Measurements from ENCODE around the gene ACY1. TPM values are rescaled to one million over a fixed set of nuclear protein-coding genes. Genes with fewer than 3 reads are reported as not detected.
"Not testable (repeated sequence)": the region's sequence is repeated elsewhere in the genome, so short reads cannot be mapped to it uniquely, and the experiment has no call there.

The ACY1 gene
- total RNA-seq, 1 donor from 2014 or later, result 20.3 TPM

GRCh38 chr3:51975852-51976549 lies 7.3 kb upstream of the ACY1 start:
- no peak for DNase-seq (ENCODE audit: low spot score)
- intact Hi-C loops (cut with DNase I), result no loop called here

- no peak for DNase-seq (ENCODE audit: low spot score)
- intact Hi-C loops (cut with DNase I), result no loop called here
Measured at GRCh38 chr3:51977446-51978142, 5.7 kb upstream of the ACY1 start.

GRCh38 chr3:51978143-51978502 lies 5.2 kb upstream of the ACY1 start:
- intact Hi-C loops (cut with DNase I), result no loop called here
- DNase-seq (ENCODE audit: low spot score), result no peak

- no peak for DNase-seq (ENCODE audit: low spot score)
- intact Hi-C loops (cut with DNase I), result no loop called here
Measured at GRCh38 chr3:51980253-51980652, 3.1 kb upstream of the ACY1 start.

GRCh38 chr3:51982352-51982837 lies 940 bp upstream of the ACY1 start:
- no peak for DNase-seq (ENCODE audit: low spot score)
- intact Hi-C loops (cut with DNase I), result no loop called here

- DNase-seq (ENCODE audit: low spot score), result no peak
- intact Hi-C loops (cut with DNase I), result no loop called here
Measured at GRCh38 chr3:51983578-51984268, 388 bp downstream of the ACY1 start.

GRCh38 chr3:51984269-51984647 lies 923 bp downstream of the ACY1 start:
- intact Hi-C loops (cut with DNase I), result no loop called here
- no peak for DNase-seq (ENCODE audit: low spot score)

- DNase-seq (ENCODE audit: low spot score), result no peak
- intact Hi-C loops (cut with DNase I), result no loop called here
Measured at GRCh38 chr3:51985063-51985462, 1.7 kb downstream of the ACY1 start.

GRCh38 chr3:51986010-51986947 lies 2.9 kb downstream of the ACY1 start:
- intact Hi-C loops (cut with DNase I), result no loop called here
- no peak for DNase-seq (ENCODE audit: low spot score)

GRCh38 chr3:51987568-51987967 lies 4.2 kb downstream of the ACY1 start:
- no peak for DNase-seq (ENCODE audit: low spot score)
- intact Hi-C loops (cut with DNase I), result no loop called here

GRCh38 chr3:51988286-51989146 lies 5.2 kb downstream of the ACY1 start:
- no peak for DNase-seq (ENCODE audit: low spot score)

GRCh38 chr3:51990501-51990971 lies 7.2 kb downstream of the ACY1 start:
- DNase-seq (ENCODE audit: low spot score), result peak; percentile 62
- intact Hi-C loops (cut with DNase I), result not testable (repeated sequence)

More at GRCh38 chr3:51988286-51989146, 5.2 kb downstream of the ACY1 start:
- intact Hi-C loops (cut with DNase I), result no loop called here

GRCh38 chr3:51992017-51992682 lies 8.8 kb downstream of the ACY1 start:
- DNase-seq (ENCODE audit: low spot score), result no peak
- intact Hi-C loops (cut with DNase I), result no loop called here

- DNase-seq (ENCODE audit: low spot score); intact Hi-C loops (cut with DNase I): not testable (repeated sequence)
Measured at GRCh38 chr3:51993657-51994056, 10.3 kb downstream of the ACY1 start.

- DNase-seq (ENCODE audit: low spot score), result no peak
- intact Hi-C loops (cut with DNase I), result no loop called here
Measured at GRCh38 chr3:51994530-51994929, 11.2 kb downstream of the ACY1 start.

GRCh38 chr3:51995346-51996163 lies 12.2 kb downstream of the ACY1 start, which contains the start of gene RPL29:
Gene RPL29 (minus strand): TSS chr3:51995895. CDS start chr3:51995461, 434 bp downstream.
- intact Hi-C loops (cut with DNase I), result loop anchor here (1.0 kb wide), 1 partner anchor 53 kb away; the partner anchor contains the start of gene PARP3
- peak; percentile 96 for DNase-seq (ENCODE audit: low spot score)

GRCh38 chr3:51997172-51997571 lies 13.8 kb downstream of the ACY1 start:
- no peak for DNase-seq (ENCODE audit: low spot score)
- intact Hi-C loops (cut with DNase I), result no loop called here
